K562 (cell line): ENCODE data around the gene SAMD11. TPM values are rescaled to one million over a fixed set of nuclear protein-coding genes. Genes with fewer than 3 reads are reported as not detected.

ENCODE experiments used
- ATAC-seq: fragments of 200-7000 bp; cut with Tn5 transposase; 3 replicates; pipeline ENCODE4 v1.9.1; 2020; ENCODE audit warnings: moderate library complexity
- BruUV-seq: library from RNA; stranded (reverse); fragments of 400-500 nt; replicated peaks from 2 replicates; lab custom pipeline; 2021; lab: Mats Ljungman, UMichigan
- CTCF ChIA-PET: fragments of 300-600 bp; formaldehyde crosslinking; extraction: SDS; loops from one replicate; lab custom pipeline; 2021; ENCODE audit warnings: low intra/inter-chr PET ratio; lab: Yijun Ruan, JAX
- POLR2A ChIA-PET: fragments of 300-600, 350-650 bp; sonication (Branson Sonifier 250); formaldehyde crosslinking; extraction: SDS; loops from one replicate; lab custom pipeline; 2021; ENCODE audit warnings: antibody characterized with exemption, inconsistent platforms; lab: Yijun Ruan, JAX
- DNase-seq, 4 experiments: peaks; one replicate each; pipeline versions ENCODE4 v3.0.0 to v3.0.0-alpha.2; 2011 to 2018; ENCODE audit warnings: low spot score in 3 of 4, mixed read lengths in 3 of 4; ENCODE audit errors: extremely low read depth in 1 of 4
- FAIRE-seq: peaks from 2 replicates; lab custom pipeline; 2011; peaks lifted over from hg19 to GRCh38; lab: Jason Lieb, UNC
- H2AFZ ChIP-seq: 2 replicates; pipeline ENCODE4 v1.6.0; 2011; ENCODE audit warnings: low read depth, low read length, control low read depth, inconsistent platforms
- H3K27ac ChIP-seq: fragments of 200-600 bp; 3 replicates; pipeline ENCODE4 v1.8.0; 2011; ENCODE audit warnings: low read depth, mild to moderate bottlenecking, control low read depth, inconsistent platforms, low read length, moderate library complexity, mixed read lengths; ENCODE audit errors: extremely low read depth
- H3K27me3 ChIP-seq, 2 experiments: fragments of 300-600 bp in 1 of 2; 2 replicates in 1 of 2; 3 replicates in 1 of 2; pipeline versions ENCODE4 v1.6.0 to v1.8.0; 2011; ENCODE audit warnings: inconsistent platforms in 2 of 2, low read length in 2 of 2, mild to moderate bottlenecking in 1 of 2, mixed read lengths in 1 of 2, moderate library complexity in 1 of 2; ENCODE audit not compliant: control insufficient read depth in 2 of 2, insufficient read depth in 2 of 2
- H3K36me3 ChIP-seq: fragments of 300-600 bp; 3 replicates; pipeline ENCODE4 v1.8.0; 2011; ENCODE audit warnings: mild to moderate bottlenecking, low read length, inconsistent platforms; ENCODE audit not compliant: control insufficient read depth, insufficient read depth
- H3K4me1 ChIP-seq, 2 experiments: fragments of 200-600 bp in 1 of 2; replicated peaks in 1 of 2; 2 replicates in 1 of 2; 3 replicates in 1 of 2; pipeline versions ENCODE4 v1.5.1 to v1.8.0; 2011; ENCODE audit warnings: inconsistent platforms in 2 of 2, low read length in 2 of 2, mild to moderate bottlenecking in 1 of 2, mixed read lengths in 1 of 2, moderate library complexity in 1 of 2; ENCODE audit not compliant: control insufficient read depth in 2 of 2, insufficient read depth in 2 of 2
- H3K4me2 ChIP-seq: 2 replicates; pipeline ENCODE4 v1.6.1; 2011; ENCODE audit warnings: low read length, control low read depth, inconsistent platforms, mixed read lengths; ENCODE audit not compliant: insufficient read depth
- H3K4me3 ChIP-seq: fragments of 200-600 bp; sonication (generic), shearing (Covaris generic); 2 replicates; pipeline ENCODE4 v1.5.1; 2016; ENCODE audit warnings: control low read depth, inconsistent platforms
- H3K79me2 ChIP-seq: fragments of 200-600 bp; 3 replicates; pipeline ENCODE4 v1.8.0; 2011; ENCODE audit warnings: low read length, inconsistent platforms; ENCODE audit not compliant: control insufficient read depth, insufficient read depth
- H3K9ac ChIP-seq, 2 experiments: 2 replicates each; pipeline versions ENCODE4 v1.6.0 to v1.6.1; 2011; ENCODE audit warnings: low read depth in 2 of 2, low read length in 2 of 2, control low read depth in 1 of 2, inconsistent platforms in 1 of 2, mild to moderate bottlenecking in 1 of 2, mixed read lengths in 1 of 2; ENCODE audit not compliant: insufficient read depth in 1 of 2
- H3K9me1 ChIP-seq: one replicate; pipeline ENCODE4 v1.6.0; 2011; ENCODE audit warnings: inconsistent platforms, mild to moderate bottlenecking, low read length, moderate library complexity; ENCODE audit not compliant: control insufficient read depth, insufficient read depth
- H3K9me3 ChIP-seq: replicated peaks from 2 replicates; pipeline ENCODE4 v1.5.1; 2011; ENCODE audit warnings: low read depth, low read length, inconsistent platforms; ENCODE audit not compliant: control insufficient read depth, insufficient read depth
- H4K20me1 ChIP-seq: replicated peaks from 2 replicates; pipeline ENCODE4 v1.6.1; 2011; ENCODE audit warnings: low read length, inconsistent platforms, mixed read lengths; ENCODE audit not compliant: control insufficient read depth, insufficient read depth
- SMARCB1 ChIP-seq: IDR thresholded peaks from 2 replicates; pipeline ENCODE4 v1.6.1; 2011; ENCODE audit warnings: improper control_type of control experiment, low read depth; ENCODE audit not compliant: insufficient read length
- WGBS: fragments of 100-300 bp; shearing (Covaris generic); methylation state at CpG from one replicate; pipeline ENCODE4 v1.1.6; 2016; ENCODE audit warnings: low coverage, mixed read lengths; ENCODE audit not compliant: insufficient coverage; ENCODE audit errors: missing lambda C conversion rate; 5-methylcytosine and 5-hydroxymethylcytosine counted together
- in situ Hi-C: fragments of 300-500 bp; cut with MboI; formaldehyde crosslinking; loops from 4 replicates; pipeline ENCODE4 v1.15.0; 2018; ENCODE audit warnings: inconsistent platforms, mixed read lengths
- intact Hi-C: fragments of 100-400 bp; cut with micrococcal nuclease; formaldehyde crosslinking; loops from 2 replicates; pipeline ENCODE4 v1.14.2; 2022
- polyA plus RNA-seq, 8 experiments: library from polyadenylated mRNA; depleted of rRNA in 4 of 8; stranded (reverse) in 5 of 8; unstranded in 3 of 8; fragments of >200 nt; fragmentation: Nextera tagmentation in 2 of 8; fragmentation: Illumina TruSeq in 1 of 8; extraction: Ambion mirVana in 2 of 8; extraction: Trizol in 1 of 8; gene quantifications; 2 replicates each; pipeline versions ENCODE4 v1.2.1 to v1.2.3, GENCODE V29; 2011 to 2014; ENCODE audit warnings: inconsistent platforms in 1 of 8, missing spikeins in 1 of 8
- total RNA-seq, 7 experiments: library from RNA; depleted of rRNA in 6 of 7; stranded (reverse); fragments of >200 nt in 6 of 7; fragmentation: Illumina TruSeq in 2 of 7; extraction: Trizol in 2 of 7; gene quantifications; 2 replicates each; pipeline versions ENCODE4 v1.2.1 to v1.2.3, GENCODE V29; 2011 to 2021; ENCODE audit warnings: low replicate concordance in 1 of 7
- TF ChIP-seq, protein P1 (sequence below): sonication (generic); formaldehyde crosslinking; IDR thresholded peaks from 2 replicates; pipeline ENCODE4 v1.8.0; 2022; ENCODE audit warnings: missing genetic modification reagents, mild to moderate bottlenecking, moderate library complexity, borderline replicate concordance

SAMD11 gene
- total and polyA plus RNA-seq, 9 of the 15 experiments (the other 6 are each of a cell fraction or from before 2014, with no cell fraction given), result 0.07 to 0.82 (median 0.11) TPM; not detected in 2

DNA sequence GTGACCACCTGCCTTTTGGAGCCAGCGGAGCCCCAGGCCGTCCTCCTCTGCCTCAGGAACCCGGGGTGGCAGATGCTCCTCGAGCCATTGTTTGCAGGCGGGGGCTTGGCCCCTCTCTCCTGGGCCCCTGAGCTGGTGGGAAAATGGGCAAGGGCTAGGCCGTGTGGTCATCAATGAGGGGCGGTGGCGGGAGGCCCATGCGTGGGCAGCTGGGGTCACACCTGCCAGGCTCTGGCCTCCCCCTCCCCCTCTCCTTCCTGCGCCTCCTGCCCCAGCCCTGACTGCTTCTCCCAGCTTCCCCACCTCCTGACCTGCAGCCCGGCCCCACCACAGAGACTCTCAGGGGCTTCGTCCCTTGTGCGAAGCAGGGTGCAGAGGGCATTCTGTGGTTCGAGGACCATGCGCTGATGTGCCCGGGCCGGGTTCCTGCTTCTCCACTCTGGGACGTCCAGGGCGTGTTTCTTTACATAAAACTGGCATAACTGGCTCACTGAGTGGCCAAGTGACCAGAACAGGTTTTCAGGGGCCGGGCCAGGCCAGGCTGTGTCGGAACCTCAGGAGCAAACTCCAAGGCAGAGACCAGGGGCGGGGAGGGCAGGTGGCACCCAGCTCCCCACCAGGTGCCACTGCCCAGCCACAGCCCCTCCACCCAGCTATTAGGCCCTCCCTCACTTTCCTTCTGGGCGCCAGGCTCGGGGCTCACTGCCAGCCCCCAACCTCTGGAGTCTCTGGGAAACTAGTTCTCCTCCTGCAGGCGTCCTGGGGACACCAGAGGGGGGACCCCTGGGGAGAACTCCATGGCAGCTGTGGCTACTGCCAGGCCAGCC, 9.3 kb downstream of the SAMD11 start:
- Histone ChIP-seq H3K27ac (no peak overlapping the region), H3K9me1 (no peaks in the 10 kb centered on the region), H3K79me2 (no peaks in the 10 kb centered on the region), H4K20me1 (peaks cover 18% of the 10 kb centered on the region), H3K9ac (peak overlapping the region in 1 of 2 experiments; percentile 64; a peak in 1 of 4 replicates), H3K27me3 (peaks cover 26 to 68% of the 10 kb centered on the region in 2 experiments; a peak in 4 of 5 replicates), H3K4me3 (no peak overlapping the region), H2AFZ (no peak overlapping the region), H3K9me3 (no peaks in the 10 kb centered on the region), H3K4me2 (no peak overlapping the region), H3K4me1 (peaks cover 0 to 75% of the 10 kb centered on the region in 2 experiments; a peak in 4 of 5 replicates), H3K36me3 (no peaks in the 10 kb centered on the region)
- WGBS, result 19% methylated on average over 25 of the region's 25 CpGs
- POLR2A ChIA-PET, result interaction anchor here (0.7 to 1.7 kb wide), 2 partner anchors 9 to 21 kb away, joined by 3 to 5 read pairs; no protein-coding TSS in a partner anchor
- TF ChIP-seq SMARCB1, result no peak
- TF ChIP-seq, protein P1, sequence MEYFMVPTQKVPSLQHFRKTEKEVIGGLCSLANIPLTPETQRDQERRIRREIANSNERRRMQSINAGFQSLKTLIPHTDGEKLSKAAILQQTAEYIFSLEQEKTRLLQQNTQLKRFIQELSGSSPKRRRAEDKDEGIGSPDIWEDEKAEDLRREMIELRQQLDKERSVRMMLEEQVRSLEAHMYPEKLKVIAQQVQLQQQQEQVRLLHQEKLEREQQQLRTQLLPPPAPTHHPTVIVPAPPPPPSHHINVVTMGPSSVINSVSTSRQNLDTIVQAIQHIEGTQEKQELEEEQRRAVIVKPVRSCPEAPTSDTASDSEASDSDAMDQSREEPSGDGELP (CRISPR knock-in tag), result 0 out of 2 replicates have a peak, but pooled peaks have one; percentile 11
- CTCF ChIA-PET, result no interaction called here
- no peak for DNase-seq
- no peak for FAIRE-seq
- no peak for ATAC-seq
- in situ Hi-C loops, result no loop called here
- BruUV-seq, result no TSS peak
- intact Hi-C loops, result no loop called here
